ENCODE data around the gene MYLK4.

Gene MYLK4

GRCh38 chr6:2771079-2771478 lies 20.4 kb upstream of the MYLK4 start:
- H3K4me3 ChIP-seq (replicated peaks; ENCODE audit: low read depth, low read length), result no peak overlapping the region
- DNase-seq (ENCODE audit: extremely low read depth, low read depth), result no peak
- TF ChIP-seq CTCF (IDR thresholded peaks at IDR 0.05; ENCODE audit: low read depth, low read length, missing control alignments), result no peak

- TF ChIP-seq CTCF (IDR thresholded peaks at IDR 0.05; ENCODE audit: low read depth, low read length, missing control alignments), result no peak
- no peak overlapping the region for H3K4me3 ChIP-seq (replicated peaks; ENCODE audit: low read depth, low read length)
- DNase-seq (ENCODE audit: extremely low read depth, low read depth), result no peak
Observed at GRCh38 chr6:2770171-2770570, 19.4 kb upstream of the MYLK4 start.

DNA sequence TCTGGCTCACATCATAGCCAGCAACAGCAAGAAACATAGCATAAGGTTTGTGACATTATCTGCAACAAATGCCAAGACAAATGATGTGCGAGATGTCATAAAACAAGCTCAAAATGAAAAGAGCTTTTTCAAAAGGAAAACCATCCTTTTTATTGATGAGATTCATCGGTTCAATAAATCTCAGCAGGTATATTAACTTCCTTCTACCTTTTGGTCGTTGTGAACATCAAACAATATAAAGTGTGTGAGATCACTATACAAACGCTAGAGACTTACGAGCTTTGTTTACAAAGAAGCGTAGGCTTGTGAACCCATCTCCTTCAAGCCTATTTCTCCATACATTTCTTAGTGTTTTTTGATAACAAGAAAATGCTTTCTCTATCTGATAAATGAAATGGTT lies 18.0 kb upstream of the MYLK4 start:
- H3K4me3 ChIP-seq (replicated peaks; ENCODE audit: low read depth, low read length), result peak overlapping the region; percentile 90
- no peak for TF ChIP-seq CTCF (IDR thresholded peaks at IDR 0.05; ENCODE audit: low read depth, low read length, missing control alignments)
- no peak for DNase-seq (ENCODE audit: extremely low read depth, low read depth)

DNA sequence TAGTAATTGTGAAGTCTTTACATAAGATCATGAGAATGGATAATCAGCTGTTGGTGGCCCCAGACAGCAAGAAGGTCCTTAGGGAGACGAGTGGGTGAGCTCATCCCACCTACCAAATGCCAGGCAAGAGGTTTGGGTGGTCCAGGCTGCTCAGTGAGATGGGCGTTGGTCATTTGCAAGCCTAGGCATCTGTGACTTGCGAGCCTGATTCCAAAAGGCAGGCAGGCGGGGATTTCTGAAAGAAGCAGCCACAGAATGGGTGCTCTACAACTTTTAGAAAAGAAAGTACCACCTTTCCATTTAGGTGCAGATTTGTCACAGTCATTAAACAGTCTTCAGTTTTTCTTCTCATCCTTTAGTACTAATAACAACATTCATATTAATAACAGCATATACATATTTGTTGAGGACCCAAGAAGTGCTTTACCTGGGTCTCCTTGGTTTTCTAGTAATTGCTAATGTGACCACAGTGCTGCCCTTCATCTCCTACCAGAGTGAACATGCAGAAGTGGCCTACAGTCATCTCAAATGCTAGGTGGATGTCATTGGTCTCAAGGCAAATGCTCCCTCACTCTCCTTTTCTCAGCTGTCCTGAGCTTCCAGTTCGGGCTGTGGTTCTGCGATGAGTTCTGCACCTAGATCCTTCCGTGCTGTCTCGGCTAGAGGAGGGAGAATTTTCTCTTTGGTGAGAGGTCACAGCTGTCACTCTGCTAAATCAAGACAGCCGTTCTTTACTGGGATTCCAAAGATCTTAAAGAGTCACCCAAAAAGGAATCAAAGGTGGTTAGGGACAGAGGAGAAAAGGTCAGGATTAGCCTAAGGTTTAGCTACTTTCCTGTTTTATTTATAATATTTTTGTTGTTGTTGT lies 17.2 kb upstream of the MYLK4 start:
- no peak for DNase-seq (ENCODE audit: extremely low read depth, low read depth)
- TF ChIP-seq CTCF (IDR thresholded peaks at IDR 0.05; ENCODE audit: low read depth, low read length, missing control alignments), result no peak
- peak overlapping the region; percentile 90 for H3K4me3 ChIP-seq (replicated peaks; ENCODE audit: low read depth, low read length)

GRCh38 chr6:2766767-2767656 lies 16.3 kb upstream of the MYLK4 start:
- no peak for DNase-seq (ENCODE audit: extremely low read depth, low read depth)
- no peak for TF ChIP-seq CTCF (IDR thresholded peaks at IDR 0.05; ENCODE audit: low read depth, low read length, missing control alignments)
- peak overlapping the region; percentile 90 for H3K4me3 ChIP-seq (replicated peaks; ENCODE audit: low read depth, low read length)

DNA sequence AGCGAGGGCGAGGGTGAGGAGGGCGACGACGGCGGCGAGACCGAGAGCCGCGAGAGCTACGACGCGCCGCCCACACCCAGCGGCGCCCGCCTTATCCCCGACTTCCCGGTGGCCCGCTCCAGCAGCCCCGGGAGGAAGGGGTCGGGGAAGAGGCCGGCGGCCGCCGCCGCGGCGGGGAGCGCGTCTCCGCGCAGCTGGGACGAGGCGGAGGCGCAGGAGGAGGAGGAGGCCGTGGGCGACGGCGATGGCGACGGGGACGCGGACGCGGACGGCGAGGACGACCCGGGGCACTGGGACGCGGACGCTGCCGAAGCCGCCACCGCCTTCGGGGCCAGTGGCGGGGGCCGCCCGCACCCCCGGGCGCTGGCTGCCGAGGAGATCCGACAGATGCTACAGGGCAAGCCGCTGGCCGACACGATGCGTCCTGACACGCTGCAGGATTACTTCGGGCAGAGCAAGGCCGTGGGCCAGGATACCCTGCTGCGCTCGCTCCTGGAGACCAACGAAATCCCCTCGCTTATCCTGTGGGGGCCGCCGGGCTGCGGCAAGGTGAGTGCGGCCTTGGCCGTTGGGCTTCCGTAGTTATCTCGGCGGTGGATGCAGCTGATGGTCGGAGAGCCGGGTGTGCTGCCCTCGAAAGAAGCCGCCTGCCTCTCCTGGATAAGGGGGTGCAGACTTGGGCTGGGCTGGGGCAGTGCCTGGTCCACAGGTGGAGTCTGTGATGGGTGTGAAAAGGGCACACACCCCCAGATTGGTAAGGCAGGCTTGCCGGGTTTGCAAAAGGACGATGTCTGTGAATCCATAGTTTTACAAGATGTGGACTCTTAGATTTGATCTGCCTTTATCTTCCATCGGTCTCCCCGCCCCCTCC lies 15.4 kb upstream of the MYLK4 start:
- no peak for TF ChIP-seq CTCF (IDR thresholded peaks at IDR 0.05; ENCODE audit: low read depth, low read length, missing control alignments)
- DNase-seq (ENCODE audit: extremely low read depth, low read depth), result no peak
- peak overlapping the region; percentile 90 for H3K4me3 ChIP-seq (replicated peaks; ENCODE audit: low read depth, low read length)
